Midbrain (tissue), 1 donor: ENCODE data around the gene TRIM46.
A peak's percentile ranks its signal among the peaks of the same experiment; 100 is the strongest.
"Not testable (repeated sequence)": the region's sequence is repeated elsewhere in the genome, so short reads cannot be mapped to it uniquely, and the experiment has no call there.

Experiments
- DNase-seq: peaks from one replicate; lab custom pipeline; 2025; lab: John Stamatoyannopoulos, UW

Gene TRIM46

DNA sequence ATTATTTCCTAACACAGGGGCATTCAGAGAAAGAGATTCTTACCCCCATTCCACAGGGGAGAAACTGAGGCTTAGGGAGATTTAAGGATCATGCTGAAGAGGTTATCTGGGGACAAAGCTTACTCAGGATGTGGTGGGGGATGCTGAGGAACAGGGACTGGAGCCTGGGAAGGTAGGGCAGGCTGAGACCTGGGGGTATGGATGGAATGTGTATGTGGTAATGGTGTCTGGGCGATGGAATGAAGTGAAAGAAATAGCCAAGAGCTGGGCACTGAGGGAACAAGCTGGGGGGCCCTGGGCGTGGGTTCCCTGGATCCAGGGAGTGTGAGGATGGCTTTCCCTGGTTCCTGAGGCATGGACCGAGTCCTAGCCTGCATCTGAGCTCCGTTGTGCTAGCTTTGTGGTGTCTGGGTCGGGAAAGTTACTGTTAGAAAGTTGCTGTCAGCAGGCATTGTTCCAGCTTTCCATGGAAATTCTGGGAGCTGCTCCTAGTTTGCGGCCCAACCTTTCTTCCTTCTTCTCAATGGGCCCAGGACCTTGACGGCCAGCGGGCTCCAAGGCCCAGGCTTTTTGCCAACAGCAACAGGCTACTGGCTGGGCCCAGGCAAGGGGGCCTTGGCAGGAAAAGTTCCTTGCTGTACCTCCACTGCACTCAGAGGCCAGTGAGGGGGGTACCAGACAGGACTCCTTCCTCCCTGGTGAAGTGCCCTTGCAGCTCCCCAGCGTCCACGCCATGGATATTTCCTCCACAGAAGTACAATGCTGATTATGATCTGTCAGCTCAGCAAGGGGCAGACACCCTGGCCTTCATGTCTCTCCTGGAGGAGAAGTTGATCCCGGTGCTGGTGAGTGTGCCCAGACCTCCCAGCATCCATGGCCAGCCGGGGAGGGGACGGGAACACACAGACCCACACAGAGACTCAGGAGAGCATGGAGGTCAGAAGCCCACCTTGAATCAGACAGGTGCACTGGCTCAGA is 58.6 kb downstream of the TRIM46 start:
- peak; percentile 59 for DNase-seq

DNA sequence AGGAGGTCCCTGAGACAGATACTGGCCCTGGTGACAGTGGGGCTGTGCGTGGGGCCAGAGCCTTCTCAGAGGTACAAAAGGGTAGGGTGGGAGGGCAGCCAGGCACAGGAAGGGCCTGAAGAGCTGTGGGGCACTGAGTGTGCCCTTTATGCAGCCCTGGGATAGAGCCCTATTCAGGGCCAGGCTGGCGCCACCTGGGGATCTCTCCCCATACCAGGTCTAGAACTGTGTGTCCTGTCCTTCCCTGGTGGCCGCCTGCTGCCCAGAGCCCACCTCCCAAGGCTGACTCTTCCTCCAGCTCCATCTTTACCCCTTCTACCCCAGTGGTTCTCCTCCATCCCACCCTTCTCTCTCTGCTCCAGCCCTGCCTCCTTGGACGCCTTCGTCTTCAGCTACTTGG is 59.9 kb downstream of the TRIM46 start:
- DNase-seq = not testable (repeated sequence)
